HG03159 (cell line): ENCODE results near the gene PRICKLE2.
"Not testable (repeated sequence)": the region's sequence is repeated elsewhere in the genome, so short reads cannot be mapped to it uniquely, and the experiment has no call there.

Experiments used
- ATAC-seq: cut with Tn5 transposase; IDR thresholded peaks from one replicate; pipeline ENCODE4 v1.9.1; 2021; ENCODE audit warnings: mild to moderate bottlenecking, moderate library complexity; ENCODE audit not compliant: unreplicated experiment

Gene PRICKLE2

DNA sequence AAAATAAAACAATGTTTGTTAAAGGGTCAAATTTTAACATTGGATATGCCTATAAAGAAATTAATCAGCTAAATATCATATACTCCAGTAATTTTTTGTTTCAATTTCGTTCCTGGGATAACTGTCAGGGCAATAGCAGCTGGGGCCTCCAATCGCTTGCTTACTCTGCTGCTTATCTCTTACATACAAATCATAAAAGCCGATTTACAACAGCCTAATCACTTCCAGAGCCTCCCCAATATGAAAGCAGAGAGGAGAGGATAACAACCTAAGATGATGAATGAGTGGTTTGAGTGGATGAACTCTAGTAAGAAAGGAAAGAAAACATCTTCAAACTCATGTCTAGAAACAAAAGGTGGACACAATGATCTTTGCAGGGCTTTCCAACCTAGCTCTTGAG is 121.3 kb downstream of the PRICKLE2 start:
- ATAC-seq = no peak

DNA sequence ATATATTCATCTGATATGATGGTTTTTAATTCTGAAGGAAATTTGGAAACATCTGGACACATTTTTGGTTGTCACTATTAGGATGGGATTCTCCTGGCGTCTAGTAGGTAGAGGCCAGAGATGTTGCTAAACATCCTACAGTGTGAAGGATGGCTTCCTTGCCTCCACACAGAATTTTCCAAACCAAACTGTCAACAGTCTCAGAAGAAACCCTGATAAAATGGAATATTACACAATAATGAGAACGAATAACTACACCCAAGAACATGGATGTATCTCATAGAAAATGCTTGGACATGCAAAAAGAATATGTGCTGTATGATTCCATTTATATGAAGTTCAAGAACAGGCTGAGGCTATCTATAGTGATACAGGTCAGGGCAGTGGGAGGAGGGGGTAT is 122.1 kb downstream of the PRICKLE2 start:
- ATAC-seq = no peak

DNA sequence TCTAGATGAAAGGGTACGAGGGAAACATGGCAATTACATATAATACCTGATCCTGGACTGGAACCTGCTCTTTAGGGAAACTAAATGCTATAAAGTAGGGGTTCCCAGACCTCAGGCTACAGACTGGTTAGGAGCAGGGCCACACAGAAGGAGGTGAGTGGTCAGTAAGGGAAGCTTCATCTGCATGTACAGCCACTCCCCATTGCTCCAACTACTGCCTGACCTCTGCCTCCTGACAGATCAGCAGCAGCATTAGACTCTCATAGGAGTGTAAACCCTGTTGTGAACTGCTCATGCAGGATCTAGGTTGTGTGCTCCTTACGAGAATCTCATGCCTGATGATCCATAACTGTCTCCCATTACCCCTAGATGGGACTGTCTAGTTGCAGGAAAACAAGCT is 123.1 kb downstream of the PRICKLE2 start:
- ATAC-seq = no peak

DNA sequence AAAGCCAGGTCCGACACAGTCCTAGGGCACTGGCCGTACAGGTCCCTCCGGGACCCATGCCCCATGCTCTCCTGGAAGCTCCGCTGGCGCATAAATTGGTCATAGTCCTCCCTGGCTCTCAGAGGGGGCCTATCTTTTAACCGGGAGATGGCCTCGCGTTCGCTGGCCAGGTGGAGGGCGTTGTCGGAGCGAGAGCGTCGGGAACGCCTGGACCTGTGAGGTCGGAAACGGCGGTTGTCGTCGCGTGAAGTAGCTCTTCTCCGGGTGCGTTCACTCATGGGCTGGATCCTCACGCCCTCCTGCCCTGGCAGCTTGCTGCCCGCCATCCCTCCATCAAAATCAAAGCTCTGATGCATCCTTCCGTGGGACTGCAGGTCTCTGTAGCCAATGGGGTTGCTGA is 126.0 kb downstream of the PRICKLE2 start:
- no peak for ATAC-seq

DNA sequence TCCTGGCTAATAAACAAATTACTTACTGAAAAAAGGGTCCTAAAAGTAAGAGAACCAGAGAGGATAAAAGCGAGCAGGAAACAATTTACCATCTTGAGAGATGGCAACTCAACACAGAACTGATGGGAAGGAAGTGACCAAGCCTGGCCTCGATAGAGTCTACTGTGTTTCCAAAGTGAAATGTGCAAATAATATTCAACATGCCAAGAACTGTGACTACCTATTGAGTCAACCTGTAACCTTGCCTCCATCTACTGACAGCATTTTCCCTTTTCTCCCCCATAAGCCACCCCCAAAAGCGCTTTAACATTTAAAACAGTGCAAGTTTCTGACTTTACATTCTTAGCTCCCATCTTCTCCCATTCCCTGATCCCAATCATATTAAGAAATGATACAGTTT is 126.6 kb downstream of the PRICKLE2 start:
- ATAC-seq = no peak

DNA sequence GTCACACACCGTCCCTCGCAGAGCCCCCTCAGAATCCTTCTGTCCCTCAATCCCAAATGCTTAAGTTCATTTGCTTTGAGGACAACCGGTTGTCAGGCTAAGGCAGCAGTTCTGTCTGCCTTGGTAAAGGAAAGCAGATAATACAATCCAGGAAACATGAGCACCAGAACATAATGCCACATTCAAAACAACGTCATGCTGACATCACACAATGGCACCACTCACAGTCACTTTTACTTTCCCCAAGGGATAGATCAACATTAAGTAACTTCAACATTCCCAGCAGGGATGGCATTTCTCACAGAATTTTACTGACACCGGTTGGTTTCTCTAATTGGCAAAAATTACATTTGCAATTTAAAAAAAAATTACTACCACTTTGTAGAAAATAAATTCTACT is 127.3 kb downstream of the PRICKLE2 start:
- ATAC-seq = no peak

DNA sequence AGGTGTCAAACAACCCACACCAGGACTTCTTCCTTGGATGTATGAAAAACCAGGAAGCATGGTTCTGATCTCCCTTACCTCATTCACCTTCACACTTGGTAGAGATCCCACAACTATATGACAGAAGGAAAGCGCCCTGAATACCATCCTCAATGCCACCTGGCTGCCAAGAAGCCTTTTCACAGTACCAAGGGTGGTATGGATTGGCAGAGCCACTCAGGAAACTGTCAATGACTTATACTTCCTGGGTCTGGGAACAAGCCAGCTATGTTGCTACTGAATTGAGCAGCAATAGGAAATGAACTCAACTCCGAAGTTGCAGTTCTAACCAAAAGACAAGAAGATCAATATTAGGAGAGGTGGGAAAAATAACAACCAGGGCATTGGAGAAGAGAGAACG is 129.5 kb downstream of the PRICKLE2 start:
- ATAC-seq = no peak

GRCh38 chr3:64094713-64095079 is 130.6 kb downstream of the PRICKLE2 start:
- ATAC-seq = no peak

GRCh38 chr3:64093825-64094712 is 131.2 kb downstream of the PRICKLE2 start:
- ATAC-seq = no peak

DNA sequence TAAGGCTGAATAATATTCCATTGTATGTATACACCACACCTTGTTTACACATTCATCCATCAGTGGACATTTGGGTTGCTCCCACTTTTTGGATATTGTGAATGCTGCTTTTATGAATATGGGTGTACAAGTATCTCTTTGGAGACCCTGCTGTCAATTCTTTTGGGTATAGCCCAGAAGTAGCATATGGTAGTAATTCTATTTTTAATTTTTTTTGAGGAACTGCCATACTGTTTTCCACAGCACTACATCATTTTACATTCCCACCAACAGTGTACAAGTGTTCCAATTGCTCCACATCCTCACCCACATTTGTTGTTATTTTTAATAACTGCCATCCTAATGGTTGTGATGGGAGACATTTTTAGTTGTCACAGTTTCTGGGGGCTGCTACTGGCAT is 132.1 kb downstream of the PRICKLE2 start:
- ATAC-seq = no peak

GRCh38 chr3:64091501-64091900 is 133.8 kb downstream of the PRICKLE2 start:
- ATAC-seq = no peak

DNA sequence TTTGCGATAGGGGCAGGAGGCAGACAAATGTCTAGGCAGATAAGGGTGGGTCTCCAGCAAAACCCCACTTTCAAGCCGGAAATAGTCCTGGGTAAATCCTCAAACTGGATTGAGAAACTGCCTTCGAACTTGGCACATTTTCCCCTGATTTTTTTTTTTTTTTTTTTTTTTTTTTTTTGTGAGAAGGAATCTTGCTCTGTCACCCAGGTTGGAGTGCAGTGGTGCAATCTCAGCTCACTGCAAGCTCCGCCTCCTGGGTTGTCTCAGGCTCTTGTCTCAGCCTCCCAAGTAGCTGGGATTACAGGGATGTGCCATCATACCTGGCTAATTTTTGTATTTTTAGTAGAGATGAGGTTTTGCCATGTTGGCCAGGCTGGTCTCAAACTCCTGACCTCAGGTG is 135.9 kb downstream of the PRICKLE2 start:
- ATAC-seq = not testable (repeated sequence)

DNA sequence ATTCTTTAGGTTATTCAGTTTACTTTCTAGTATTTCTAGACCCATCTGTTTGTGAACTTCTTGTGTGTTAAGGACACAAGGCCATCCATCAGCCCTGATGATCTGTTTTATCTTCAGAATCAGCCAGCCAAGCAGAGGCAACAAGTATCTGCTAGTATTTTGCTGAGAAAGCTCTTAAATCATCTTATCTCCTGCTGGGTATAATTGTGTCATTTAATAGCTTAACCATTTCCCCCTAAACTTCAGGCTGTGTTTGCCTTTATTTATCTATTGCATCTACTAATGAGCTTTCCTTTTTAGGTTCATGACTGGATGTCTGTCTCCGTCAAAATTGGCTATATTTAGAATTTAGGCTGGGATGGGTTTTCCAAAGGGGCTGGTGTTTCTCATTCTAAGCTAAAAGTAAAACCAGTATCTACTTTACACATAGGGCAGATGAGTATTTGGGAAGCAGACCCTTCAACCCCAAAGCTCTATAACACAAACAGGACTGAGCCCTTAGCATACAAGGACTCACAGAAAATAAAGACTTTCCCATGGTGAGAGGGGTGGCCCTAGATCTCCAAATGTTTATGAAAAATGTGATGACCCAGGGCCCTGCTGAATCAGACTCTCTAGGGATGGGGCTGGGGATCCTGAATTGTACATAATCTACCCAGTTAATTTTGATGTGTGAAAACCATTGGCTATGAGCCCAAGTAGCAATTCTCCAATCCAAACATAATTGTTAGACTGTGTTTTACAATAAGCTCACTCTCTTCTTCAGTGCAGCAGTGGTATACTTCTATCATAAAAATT is 136.7 kb downstream of the PRICKLE2 start:
- ATAC-seq = no peak

GRCh38 chr3:64086479-64087252 is 138.6 kb downstream of the PRICKLE2 start:
- ATAC-seq = no peak

- ATAC-seq = no peak
Measured at GRCh38 chr3:64084640-64085039, 140.6 kb downstream of the PRICKLE2 start.

DNA sequence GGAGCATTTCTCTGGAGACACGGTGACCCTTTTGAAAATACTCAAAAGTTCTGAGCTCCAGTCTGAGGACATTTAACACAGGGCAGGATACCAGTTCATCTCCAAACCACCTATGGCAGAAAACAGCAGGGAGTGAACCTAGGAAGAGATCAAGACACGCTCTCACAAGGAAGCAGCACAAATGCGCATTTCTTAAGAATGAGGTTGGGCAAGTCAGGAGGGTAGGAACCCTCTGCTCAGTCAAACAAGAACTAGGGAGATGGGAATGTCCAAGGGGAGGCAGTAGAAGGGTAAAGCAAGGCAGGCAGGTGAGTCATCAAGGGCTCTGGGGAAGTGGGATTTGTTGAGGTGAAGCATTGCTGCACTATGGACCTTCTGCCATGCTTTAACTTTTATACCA is 141.7 kb downstream of the PRICKLE2 start:
- no peak for ATAC-seq

GRCh38 chr3:64082961-64083541 is 142.2 kb downstream of the PRICKLE2 start:
- ATAC-seq = no peak

- no peak for ATAC-seq
Measured at GRCh38 chr3:64082411-64082810, 142.9 kb downstream of the PRICKLE2 start.

GRCh38 chr3:64081235-64081630 is 144.0 kb downstream of the PRICKLE2 start:
- no peak for ATAC-seq

DNA sequence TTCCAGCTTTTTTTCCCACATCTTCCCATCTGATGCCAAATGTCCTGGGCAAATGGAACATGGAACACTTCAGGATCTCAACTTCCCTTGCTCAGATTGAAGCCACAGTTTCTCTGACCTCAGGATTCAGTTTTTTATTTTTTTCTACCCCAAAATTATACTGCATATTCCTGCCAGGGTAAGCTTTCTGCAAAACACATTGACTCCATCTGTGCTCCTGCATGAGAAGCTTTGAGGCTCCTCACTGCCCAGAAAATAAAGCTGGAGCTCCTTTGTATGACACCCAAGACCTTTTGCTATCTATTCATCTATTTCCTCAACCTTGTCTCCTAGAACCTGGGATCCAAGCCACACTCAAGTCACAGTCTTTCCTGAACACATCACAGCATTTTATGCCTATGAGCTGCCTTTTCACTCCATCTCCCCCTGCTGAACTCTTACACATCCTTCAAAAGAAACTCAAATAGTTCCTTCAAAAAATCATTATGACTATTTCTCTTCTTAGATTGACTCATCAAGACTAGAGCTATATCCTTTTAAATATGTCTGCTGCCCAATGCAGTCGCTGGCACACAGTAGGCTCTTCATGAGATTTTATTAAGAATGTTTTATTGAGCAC is 144.5 kb downstream of the PRICKLE2 start:
- no peak for ATAC-seq
